ENCODE data around the gene INTS11.

INTS11 gene

DNA sequence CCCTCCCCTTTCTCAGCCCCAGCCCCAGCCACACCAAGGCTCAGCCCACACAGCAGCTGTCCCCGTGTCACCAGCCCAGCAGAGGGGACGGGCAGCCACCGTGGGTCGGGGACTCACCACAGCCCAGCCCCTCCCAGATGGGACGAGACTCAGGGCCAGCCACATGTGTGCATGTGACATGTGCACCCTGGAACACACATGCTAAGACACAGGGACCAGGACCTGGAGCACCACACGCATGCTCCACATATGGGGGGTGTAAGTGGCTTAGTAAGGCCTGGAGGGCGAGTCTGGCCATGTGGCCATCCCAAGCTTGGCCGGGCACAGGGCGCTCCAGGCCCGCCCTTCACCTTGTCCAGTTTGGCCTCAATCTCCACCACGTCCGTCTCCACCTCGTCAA lies 20.7 kb downstream of the INTS11 start:
- DNase-seq (ENCODE audit: low read depth in 4 of 4, low spot score in 1 of 4), result no peak

DNA sequence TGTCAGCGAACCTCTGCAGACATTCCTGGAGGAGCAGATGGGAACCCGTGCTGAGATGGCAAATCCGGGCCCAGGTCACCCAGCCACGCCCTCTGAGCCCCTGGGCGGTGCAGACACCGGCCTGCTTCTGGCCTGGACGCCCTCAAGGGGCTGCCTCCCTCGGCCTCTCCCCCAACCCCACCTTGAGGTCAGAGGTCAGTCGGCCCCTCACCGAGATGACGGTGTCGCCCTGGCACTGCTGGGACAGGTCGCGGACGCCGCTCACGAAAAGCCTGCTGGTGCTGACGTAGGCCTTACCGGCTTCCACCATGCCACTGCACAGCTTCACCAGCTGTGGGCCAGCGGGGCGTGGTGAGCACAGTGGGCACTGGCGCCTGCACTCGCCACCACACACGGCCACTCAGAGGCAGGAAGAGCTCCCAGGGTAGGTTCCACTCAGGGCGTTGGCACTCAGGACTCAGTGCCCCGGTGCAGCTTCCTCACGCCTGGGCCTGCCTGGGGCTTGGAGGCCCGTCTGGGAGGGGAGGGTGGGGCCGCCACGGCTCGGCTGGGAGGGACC lies 21.4 kb downstream of the INTS11 start:
- DNase-seq (ENCODE audit: low read depth in 4 of 4, low spot score in 1 of 4), result no peak

DNA sequence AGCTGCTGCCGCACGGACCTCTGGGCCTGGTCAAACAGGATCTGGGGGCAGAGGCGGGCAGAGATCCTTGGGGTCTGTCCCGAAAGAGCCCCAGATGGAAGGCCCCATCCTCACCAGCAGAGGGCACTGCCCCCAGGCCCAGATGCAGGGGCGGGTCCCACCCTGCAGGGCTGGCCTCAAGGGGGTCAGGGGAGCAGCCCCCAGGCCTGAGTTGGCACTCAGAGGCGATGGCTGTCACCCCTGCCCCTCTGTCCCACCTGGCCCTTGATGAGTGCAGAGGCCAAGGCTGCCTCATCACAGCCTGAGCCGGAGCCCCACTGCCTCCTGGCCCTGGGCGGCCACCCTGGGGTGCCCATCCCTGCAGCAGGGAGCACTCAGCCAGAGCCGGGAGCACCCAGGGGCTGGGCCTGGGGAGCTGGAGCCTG lies 22.4 kb downstream of the INTS11 start:
- DNase-seq (ENCODE audit: low read depth in 4 of 4, low spot score in 1 of 4), result no peak

DNA sequence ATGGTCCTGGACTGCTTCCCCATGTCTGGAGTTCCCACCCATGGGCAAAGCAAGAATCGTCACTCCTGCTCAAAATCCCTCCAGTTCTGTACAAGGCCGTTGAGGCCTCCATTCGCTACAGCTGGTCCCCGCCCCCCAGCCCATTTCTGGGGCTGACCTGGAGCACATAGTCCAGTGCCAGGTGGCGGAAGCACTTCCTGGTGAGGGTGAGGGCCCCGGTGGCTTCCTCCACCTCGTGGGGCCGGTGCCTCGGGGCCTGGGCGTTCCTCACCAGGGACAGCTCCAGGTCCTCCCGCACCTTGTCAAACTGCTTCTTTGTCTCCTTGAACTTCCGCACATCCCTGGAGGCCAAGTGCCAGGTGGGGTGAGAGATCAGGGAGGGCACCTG lies 24.1 kb downstream of the INTS11 start:
- no peak for DNase-seq (ENCODE audit: low read depth in 4 of 4, low spot score in 1 of 4)

DNA sequence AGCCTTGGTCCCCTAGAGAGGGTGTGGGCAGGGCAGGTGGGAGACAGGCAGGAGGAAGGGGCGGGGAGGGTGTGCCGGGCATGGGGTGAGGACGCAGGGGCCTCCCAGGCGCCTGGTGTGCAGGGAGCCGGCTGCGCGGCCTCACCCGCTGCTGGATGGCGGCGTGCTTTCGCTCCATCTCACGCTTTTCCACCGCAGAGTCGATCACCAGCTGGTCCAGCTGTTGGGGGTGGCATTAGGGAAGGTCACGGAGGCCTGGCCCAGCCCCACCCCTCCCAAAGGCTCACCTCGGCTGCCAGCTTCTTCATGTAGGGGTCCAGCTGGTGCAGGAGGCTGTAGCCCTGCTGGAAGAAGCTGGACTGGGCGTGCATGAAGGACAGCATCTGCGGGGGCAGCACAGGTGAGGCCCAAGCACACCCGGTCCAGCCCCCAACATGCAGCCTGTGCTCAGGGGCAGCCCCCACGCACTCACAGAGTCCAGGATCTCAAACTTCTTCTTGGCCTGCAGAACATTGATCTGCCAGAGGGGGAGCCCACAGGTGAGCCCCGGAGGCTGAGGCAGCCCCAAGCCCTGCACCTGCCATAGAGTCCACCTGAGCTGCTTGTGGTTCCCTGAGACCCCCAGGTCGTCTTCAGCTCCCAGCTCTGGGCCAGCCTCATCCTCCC lies 24.6 kb downstream of the INTS11 start:
- no peak for DNase-seq (ENCODE audit: low read depth in 4 of 4, low spot score in 1 of 4)

DNA sequence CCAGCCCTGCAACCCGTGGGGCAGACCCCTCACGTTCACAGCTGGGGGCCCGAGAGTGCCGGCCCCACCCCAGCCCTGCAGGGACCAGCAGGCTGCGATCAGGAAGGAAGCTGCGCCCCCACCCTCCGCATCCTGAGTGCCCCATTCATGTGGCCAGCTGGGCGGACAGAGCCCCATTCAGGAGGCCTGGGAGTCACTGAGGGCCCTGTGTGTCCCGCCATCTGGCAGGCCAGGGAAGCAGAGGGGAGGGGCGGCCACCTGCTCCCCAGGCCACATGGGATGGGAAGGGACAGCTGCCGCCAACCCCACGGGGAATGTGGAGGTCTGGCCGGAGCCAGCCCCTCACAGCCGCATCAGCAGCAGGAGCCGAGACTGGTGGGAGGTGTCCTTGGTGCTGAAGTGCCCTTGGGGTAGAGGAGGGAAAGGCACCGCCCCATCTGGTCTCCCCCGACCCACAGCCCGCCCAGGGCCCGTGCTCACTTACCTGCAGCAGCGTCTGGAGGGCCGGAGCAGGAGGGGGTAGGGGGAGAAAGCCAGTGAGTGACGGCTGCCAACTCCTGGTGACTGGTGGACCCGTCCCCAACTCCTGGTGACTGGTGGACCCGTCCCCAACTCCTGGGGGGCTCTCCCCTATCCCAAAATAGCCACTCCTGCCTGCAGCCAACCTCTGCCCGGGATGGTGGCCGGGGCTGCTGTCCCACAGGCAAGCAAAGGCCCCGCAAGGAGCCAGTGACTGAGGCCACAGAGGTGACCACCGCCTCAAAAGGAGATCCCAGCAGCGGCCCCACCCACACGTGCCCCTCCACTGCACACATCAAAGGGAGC lies 25.4 kb downstream of the INTS11 start:
- no peak for DNase-seq (ENCODE audit: low read depth in 4 of 4, low spot score in 1 of 4)

DNA sequence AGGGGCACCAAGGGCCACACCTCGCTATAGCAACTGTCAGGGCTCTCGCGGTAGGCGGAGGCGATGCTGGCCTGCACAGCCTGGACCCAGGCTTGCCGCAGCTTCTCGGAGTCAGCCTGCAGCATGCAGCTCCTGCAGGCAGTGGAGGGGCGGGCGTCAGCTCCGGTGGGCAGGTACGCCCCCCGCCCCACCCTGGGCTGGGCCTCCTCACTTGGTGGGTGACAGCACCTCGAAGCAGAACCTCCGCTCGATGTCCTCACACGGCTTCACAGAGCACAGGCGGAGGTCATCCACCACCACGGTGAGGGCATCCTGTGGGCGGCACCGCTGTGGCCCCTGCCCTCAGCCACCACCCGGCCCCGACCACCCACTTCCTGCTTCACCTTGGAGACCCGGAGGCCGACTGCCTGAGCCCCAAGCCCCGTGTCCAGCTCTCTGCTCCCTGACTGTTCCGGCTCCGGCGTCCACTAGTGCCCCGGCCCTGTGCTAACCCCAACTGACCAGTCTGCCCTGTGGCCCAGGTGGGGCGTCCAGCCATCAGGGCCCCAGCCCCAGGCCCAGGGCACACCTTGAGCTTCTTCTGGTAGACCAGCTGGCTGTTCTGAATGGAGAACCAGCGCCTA lies 26.5 kb downstream of the INTS11 start:
- DNase-seq (ENCODE audit: low read depth in 4 of 4, low spot score in 1 of 4), result no peak

DNA sequence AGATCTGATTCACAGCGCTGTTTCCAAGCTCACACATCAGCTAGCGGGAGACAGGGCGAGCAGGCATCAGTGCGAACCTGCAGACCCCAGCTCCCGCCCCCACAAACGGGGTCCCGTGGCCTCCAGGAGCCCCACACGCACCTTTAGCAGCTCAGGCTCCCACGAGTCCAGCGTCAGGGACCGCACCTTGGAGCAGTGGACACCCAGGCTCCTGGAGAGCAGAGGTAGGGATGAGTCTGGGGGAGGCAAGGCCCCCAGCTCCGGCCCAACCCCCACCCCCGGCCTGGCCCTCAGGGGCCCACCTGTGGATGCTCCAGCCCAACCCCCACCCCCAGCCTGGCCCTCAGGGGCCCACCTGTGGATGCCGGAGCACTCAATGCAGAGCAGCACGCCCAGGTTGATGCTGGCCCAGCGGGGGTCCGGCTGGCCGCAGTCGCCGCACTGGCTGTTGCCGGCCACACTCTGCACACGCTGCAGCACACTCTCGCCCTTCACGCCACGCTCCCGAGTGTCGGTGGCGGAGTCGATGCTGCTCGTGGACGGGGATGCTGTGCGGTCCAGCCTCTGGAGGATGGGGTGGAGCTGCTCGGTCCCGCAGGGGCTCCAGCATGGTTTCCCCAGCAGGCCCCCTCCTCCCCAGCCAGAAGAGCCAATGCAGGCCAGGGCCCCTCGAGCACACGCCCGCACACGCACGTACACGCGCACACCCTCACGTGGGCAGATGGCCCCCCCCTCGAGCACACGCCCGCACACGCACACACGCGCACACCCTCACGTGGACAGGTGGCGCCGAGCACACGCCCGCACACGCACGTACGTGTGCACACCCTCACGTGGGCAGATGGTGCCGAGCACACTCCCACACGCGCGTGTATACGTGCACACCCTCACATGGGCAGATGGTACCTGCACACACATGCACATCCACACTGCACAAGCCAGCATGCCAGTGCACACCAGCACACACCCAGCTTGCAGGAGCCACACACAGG lies 28.1 kb downstream of the INTS11 start:
- DNase-seq (ENCODE audit: low read depth in 4 of 4, low spot score in 1 of 4), result no peak

DNA sequence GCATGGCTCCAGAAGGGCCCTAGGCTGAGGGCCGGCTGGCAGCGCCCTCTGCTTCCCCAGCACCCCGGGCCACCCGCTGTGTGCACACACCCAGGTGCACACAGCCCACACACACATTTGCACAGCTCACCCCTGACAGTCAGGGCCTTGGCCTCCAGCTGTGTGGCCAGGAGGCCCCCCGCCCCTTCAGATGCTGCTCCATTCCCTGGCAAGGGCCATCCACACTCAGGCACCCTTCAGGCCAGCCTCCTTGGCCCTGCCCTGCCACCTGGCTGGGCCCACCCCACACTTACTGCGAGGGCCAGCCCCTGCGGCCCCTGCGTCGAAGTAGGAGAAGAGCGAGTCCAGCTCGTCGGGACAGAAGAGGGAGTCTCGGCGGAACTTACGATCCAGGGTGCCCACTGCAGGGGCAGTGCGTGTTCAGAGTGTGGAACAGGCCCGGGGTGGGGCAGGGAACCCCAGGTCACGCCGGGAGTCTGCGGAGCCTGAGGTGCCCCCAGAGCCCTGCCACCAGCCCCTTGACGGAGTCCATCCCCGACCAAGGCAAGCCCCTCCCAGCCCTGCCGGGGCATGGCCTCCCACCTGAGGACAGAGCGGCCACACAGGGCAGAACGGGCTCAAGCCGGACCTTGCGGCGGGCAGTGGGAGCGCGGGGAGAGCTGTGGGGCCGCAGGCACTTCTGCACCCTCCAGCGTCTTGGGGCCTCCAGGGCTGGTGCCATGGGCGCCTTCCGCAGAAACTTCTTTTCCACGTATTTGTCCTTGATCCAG lies 29.1 kb downstream of the INTS11 start:
- DNase-seq (ENCODE audit: low read depth in 4 of 4, low spot score in 1 of 4), result no peak

DNA sequence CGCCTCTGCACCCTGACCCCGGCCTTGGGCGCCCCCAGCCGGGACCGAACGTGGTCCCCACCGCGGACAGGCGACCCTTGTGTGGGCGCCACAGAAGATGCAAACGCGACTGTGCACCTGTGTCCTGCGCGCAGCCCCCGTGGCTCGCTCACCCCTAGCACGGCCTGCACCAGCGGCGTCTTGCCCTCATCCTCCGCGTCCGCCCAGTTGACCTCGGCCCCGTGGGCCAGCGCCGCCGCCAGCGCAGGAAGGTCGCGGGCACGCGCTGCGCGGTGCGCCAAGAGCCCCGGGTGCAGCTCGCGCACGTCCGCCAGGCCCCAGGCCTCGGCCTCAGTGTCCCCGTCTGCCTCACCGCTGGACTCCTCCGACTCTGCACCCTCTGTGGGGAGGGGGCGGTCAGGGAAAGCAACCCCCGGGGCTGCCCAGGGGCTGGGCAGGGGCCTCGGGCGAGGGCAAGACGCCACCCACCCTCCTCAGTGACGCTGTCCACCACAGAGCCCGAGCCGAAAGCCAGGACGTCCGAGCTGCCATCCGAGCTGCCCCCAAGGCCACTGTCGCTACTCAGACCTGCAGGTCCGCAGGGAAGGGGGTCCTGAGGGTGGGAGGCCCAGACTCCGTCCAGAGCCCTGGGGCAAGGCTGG lies 30.1 kb downstream of the INTS11 start:
- no peak for DNase-seq (ENCODE audit: low read depth in 4 of 4, low spot score in 1 of 4)

DNA sequence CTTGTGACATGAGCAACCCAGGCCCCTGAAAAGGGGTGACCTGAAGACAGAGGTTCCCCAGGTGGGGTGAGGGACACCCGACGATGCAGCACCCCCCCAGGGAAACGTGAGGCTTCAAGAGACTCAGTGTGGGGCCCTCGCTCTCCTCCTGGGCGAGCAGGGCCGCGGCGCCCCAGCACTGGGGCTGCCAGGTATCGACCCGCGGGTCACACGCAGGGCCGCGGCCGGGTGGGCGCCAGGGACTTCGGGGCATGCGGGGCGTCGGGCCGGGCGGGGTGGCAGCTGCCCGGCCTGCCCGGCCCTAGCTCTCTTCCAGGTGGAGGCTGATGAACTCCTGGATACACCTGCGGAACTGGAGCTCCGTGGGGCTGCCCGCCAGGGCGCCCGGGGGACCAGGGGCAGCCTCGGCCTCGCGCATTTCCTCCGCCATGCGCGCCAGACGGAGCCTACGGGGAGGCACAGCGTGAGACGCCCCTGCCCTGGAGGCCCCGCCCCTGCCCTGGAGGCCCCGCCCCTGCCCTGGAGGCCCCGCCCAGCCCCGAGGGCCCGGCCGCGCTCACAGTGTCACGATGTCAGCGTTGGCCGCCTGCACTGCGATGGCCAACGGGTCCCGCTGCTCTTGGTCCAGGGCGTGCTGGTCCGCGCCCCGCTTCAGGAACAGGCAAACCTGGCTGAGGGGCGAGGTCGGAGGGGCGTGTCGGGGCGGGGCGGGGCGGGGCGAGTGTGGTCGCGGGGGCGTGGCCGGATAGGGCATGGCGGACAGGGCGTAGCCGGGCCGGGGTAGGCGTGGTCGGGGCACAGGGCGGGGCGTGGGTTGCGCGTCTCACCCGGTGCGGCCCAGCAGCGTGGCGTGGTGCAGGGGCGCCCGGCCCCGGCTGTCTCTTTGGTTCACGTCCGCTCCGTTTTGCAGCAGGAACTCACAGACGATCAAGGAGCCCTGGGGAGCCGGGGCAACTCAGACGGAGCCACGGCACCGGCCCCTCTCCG lies 30.9 kb downstream of the INTS11 start:
- DNase-seq (ENCODE audit: low read depth in 4 of 4, low spot score in 1 of 4), result no peak

DNA sequence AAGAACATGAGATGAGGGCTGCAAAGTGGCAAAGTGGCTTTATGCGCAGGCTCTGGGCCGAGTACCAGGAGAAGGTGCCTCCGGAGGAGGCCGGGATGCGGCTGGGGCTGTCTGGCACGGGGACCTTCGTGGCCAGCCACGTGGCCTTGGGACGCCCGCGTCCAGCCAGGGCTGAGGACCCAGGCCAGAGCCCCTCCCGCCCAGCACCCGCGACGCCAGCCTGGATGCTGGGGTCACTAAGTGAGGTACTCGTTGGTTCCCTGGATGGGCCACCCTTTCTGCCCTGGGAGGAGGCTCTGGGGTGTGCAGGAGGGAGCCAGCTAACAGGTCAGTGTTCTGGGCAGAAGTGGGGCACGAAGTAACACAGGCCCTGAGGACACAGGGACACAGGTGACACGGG lies 31.6 kb downstream of the INTS11 start:
- no peak for DNase-seq (ENCODE audit: low read depth in 4 of 4, low spot score in 1 of 4)

DNA sequence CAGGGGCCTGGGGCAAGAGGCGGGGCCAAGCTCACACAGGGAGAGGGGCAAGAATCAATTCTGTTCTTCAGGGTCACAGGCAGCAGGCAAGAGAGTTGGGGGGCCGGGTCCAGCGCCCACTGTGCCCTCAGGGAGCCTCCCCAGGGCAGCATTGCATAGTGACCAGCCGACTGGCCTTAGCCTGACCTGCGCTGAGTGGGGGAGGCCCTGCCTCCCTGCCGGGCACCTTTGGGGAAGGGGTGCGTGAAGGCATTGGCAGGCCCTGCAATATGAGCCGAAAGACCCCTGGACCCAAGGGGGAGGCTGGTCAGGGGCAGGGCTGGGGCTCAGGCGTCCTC lies 32.0 kb downstream of the INTS11 start:
- no peak for DNase-seq (ENCODE audit: low read depth in 4 of 4, low spot score in 1 of 4)

DNA sequence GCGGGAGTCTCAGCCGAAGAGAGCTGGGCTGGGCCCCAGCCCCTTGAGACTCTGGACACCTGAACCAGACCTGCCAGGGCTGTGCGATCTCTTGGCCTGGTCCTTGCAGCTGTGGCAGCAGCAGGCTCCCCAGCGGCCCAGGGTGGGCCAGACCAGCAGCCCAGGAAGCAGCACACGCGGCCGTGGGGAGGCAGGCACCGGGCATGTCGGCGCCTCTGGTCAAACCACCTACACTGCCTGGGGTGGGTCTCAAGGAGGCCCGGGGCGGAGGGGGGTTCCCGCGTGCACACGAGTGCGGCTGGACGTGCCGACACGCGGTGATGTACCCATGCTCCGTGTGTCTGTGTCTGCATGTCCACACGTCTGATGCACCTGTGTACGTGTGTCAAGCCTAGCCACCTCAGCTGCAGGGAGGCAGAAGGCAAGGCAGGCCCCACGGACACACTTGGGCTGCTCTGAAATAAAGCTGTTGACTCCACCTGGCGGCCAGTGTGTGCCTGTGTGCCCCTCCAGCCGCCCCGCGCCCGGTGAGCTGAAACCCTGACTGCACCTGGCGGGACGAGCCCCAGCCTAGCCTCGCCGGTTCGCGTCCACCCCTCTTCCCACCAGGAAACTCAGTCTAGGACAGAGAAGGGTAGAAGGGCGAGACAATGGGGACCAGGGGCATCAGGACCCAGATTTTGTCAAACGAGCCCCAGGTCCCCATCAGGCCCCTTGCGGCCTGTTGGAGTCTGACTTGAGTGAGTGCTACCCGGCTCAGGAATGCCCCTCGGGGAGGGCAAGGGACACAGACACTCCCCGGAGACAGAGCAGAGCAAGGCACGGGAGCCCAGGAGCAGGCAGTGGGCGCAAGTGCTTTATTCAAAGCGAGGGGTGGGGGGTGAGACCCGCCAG lies 32.7 kb downstream of the INTS11 start:
- peak in 3 of 4 experiments; percentile 37 to 53 (median 43) for DNase-seq (ENCODE audit: low read depth in 4 of 4, low spot score in 1 of 4)

DNA sequence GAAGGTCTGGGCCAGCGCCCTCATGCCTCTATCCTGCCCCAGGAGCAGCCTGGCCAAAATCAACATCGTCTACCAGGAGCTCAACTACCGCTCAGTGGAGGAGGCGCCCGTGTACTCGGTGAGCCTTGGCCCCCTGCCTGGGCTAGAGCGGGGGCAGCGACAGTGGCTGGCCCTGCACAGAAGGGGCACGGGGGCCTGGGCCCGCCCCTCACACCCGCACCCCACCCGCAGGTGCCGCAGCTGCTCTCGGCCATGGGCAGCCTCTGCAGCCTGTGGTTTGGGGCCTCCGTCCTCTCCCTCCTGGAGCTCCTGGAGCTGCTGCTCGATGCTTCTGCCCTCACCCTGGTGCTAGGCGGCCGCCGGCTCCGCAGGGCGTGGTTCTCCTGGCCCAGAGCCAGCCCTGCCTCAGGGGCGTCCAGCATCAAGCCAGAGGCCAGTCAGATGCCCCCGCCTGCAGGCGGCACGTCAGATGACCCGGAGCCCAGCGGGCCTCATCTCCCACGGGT lies 33.4 kb downstream of the INTS11 start:
- DNase-seq (ENCODE audit: low read depth in 4 of 4, low spot score in 1 of 4), result no peak

DNA sequence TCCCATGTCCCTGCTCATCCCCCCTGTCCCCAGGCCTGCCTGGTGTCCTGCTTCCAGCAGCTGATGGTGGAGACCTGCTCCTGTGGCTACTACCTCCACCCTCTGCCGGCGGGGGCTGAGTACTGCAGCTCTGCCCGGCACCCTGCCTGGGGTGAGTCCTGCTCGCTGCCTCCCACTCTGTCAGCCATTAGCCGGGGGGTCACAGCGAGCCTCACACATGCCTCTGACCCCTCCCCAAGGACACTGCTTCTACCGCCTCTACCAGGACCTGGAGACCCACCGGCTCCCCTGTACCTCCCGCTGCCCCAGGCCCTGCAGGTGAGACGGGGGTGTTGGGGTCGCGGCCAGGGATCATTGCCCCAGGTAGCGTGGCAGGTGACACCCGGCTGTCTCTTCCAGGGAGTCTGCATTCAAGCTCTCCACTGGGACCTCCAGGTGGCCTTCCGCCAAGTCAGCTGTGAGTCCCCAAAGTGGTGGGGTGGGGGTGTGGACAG lies 34.2 kb downstream of the INTS11 start:
- DNase-seq (ENCODE audit: low read depth in 4 of 4, low spot score in 1 of 4), result peak in 3 of 4 experiments; percentile 39 to 60 (median 47)

Data from stimulated activated CD4-positive, alpha-beta T cell treated with anti-CD3 and anti-CD28 coated beads, Interleukin-1b, Interleukin-23, amount 100 ng/mL, for 24 hours (primary cell).